Left ventricle myocardium inferior (tissue), 1 donor: ENCODE results near the gene GRID1. TPM values are rescaled to one million over a fixed set of nuclear protein-coding genes. Genes with fewer than 3 reads are reported as not detected.

ENCODE experiments used
- DNase-seq: peaks from one replicate; pipeline ENCODE4 v3.0.0-alpha.2; 2020
- H3K27ac ChIP-seq: fragments of 200-600 bp; replicated peaks from 2 replicates; pipeline ENCODE4 v1.8.0; 2021
- H3K27me3 ChIP-seq: fragments of 200-600 bp; 2 replicates; pipeline ENCODE4 v1.8.0; 2021; ENCODE audit warnings: low read depth
- H3K36me3 ChIP-seq: fragments of 200-600 bp; 2 replicates; pipeline ENCODE4 v1.8.0; 2021
- H3K4me1 ChIP-seq: fragments of 200-600 bp; 2 replicates; pipeline ENCODE4 v1.8.0; 2021
- H3K4me3 ChIP-seq: fragments of 200-600 bp; 2 replicates; pipeline ENCODE4 v1.8.0; 2021; ENCODE audit warnings: mild to moderate bottlenecking, moderate library complexity
- H3K9me3 ChIP-seq: fragments of 200-600 bp; replicated peaks from 2 replicates; pipeline ENCODE4 v1.8.0; 2021
- intact Hi-C: fragments of 100-400 bp; cut with micrococcal nuclease; formaldehyde crosslinking; loops from one replicate; pipeline ENCODE4 v1.11.0; 2022
- total RNA-seq: library from RNA; stranded (reverse); fragmentation: NEBNext Ultra II Directional; extraction: Animal tissue kit (Norgen Biotek cat#: 25700); gene quantifications from one replicate; pipeline ENCODE4 v1.2.1, GENCODE V29; 2021
- TF ChIP-seq, protein P1 (sequence below): fragments of 200-600 bp; IDR thresholded peaks from 2 replicates; pipeline ENCODE4 v1.8.0; 2021; ENCODE audit warnings: antibody characterized with exemption, mild to moderate bottlenecking, borderline replicate concordance
- donor health status: DM: no; HTN: yes; CAD: no; lungs with severe emphysema.

The GRID1 gene
- total RNA-seq, 1 donor from 2014 or later: 1.6 TPM

DNA sequence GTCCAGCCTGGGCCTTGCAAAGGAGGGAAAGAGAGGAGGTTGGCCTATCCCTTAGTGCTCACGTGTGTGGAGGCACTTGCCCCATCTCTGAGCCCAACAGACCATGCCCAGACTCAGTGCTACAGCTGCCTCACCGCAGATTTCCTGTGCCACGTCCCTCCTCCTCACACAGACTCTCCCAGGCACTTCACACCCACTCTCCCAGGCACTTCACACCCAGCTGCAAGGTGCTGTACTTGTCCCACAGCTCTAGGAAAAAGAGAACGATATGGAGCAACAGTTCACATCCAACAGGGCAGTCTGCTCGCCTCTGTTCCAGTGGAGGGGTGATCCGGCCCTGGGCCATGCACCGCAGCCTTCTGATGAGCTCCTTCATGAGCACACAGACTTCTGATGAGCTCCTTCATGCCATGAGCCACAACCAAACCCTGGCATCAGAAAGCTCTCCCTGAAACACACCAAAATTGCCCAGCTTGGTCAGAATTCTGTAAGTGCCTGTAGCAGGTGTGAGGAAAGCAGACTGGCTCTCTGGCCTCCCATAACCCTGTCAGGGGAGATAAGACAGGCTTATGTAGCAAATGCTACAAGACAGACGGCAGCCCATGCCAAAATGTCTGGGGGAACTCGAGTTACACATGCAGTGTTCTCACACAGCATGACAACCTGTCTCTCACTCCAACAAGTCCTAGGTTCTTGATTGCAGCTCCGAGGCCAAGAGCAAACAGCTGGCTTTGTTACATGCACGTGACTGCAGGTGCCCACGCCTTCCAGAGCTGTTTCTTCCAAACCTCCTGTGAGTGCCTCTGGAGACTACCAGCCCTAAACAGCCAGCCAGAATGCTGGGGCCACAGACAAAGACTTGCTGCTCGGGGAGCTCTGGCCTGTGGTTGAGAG, 348.5 kb downstream of the GRID1 start:
- H3K9me3 ChIP-seq: no peaks in the 10 kb centered on the region
- H3K4me1 ChIP-seq: peaks cover 25% of the 10 kb centered on the region
- no peaks in the 10 kb centered on the region for H3K27me3 ChIP-seq
- no peak overlapping the region for H3K4me3 ChIP-seq
- TF ChIP-seq, protein P1, sequence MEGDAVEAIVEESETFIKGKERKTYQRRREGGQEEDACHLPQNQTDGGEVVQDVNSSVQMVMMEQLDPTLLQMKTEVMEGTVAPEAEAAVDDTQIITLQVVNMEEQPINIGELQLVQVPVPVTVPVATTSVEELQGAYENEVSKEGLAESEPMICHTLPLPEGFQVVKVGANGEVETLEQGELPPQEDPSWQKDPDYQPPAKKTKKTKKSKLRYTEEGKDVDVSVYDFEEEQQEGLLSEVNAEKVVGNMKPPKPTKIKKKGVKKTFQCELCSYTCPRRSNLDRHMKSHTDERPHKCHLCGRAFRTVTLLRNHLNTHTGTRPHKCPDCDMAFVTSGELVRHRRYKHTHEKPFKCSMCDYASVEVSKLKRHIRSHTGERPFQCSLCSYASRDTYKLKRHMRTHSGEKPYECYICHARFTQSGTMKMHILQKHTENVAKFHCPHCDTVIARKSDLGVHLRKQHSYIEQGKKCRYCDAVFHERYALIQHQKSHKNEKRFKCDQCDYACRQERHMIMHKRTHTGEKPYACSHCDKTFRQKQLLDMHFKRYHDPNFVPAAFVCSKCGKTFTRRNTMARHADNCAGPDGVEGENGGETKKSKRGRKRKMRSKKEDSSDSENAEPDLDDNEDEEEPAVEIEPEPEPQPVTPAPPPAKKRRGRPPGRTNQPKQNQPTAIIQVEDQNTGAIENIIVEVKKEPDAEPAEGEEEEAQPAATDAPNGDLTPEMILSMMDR: no peak
- DNase-seq: peak; percentile 75
- H3K36me3 ChIP-seq: no peaks in the 10 kb centered on the region
- H3K27ac ChIP-seq: peak overlapping the region; percentile 37
- intact Hi-C loops: no loop called here

DNA sequence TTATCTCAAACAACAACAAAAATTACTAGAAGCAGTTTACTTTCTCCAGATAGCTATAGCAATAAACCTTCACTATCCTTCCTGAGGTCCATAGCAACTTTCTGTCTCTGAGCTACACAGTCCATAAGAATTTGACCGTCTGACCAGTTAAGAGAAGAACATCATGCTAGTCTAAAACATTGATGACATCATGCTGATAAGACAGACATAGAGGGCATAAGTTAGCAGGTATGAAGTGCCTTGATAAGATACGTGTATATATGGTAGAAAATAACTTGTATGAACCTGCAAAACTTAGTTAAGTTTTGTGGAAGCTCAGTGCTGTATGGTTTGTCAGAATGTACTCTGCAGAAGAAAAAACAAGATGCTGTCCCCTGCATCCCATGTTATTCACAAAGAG, 353.0 kb downstream of the GRID1 start:
- TF ChIP-seq, protein P1: no peak
- no peaks in the 10 kb centered on the region for H3K36me3 ChIP-seq
- peaks cover 6% of the 10 kb centered on the region for H3K27me3 ChIP-seq
- peaks cover 13% of the 10 kb centered on the region for H3K4me1 ChIP-seq
- H3K9me3 ChIP-seq: no peaks in the 10 kb centered on the region
- intact Hi-C loops: no loop called here
- no peak for DNase-seq
- no peak overlapping the region for H3K27ac ChIP-seq
- H3K4me3 ChIP-seq: no peak overlapping the region

DNA sequence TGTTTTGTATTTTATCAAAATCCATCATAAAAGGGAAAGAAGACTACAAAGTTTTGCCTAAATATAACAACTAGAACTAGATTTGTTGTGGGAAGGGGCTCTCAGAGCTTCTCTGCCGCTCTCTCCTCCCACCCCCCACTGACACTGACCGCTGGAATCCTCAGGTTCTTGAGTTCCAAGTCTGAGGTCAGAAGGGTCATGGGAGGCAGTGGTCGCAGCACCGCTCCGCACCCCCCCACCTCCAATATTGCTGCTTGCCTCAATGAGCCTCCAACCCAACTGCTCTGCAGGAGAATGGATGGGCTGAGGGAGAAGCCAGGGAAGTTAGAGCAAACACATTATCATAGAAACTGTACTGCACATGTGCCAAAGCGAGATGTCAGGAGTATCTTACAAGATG, 359.4 kb downstream of the GRID1 start:
- no peaks in the 10 kb centered on the region for H3K9me3 ChIP-seq

DNA sequence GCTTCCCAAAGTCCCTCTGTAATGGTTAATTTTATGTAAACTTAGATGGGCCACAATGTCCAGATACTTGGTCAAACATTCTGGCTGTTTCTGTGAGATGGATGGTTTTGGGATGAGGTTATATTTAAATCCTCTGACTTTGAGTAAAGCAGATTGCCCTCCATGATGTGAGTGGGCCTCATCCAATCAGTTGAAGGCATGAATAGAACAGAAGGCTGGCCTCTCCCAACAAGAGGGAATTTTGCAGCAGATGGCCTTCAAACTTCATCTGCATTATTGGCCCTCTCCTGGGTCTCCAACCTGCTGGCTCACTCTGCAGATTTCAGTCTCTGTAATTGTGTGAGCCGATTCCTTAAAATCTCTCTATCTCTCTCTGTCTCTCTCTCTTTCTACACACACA, 362.3 kb downstream of the GRID1 start:
- intact Hi-C loops: no loop called here
- no peaks in the 10 kb centered on the region for H3K9me3 ChIP-seq
- no peaks in the 10 kb centered on the region for H3K36me3 ChIP-seq
- DNase-seq: no peak
- H3K4me3 ChIP-seq: no peak overlapping the region
- peaks cover 10% of the 10 kb centered on the region for H3K4me1 ChIP-seq
- TF ChIP-seq, protein P1: no peak
- H3K27me3 ChIP-seq: peaks cover 27% of the 10 kb centered on the region
- no peak overlapping the region for H3K27ac ChIP-seq

More for the DNA sequence above, 359.4 kb downstream of the GRID1 start:
- peaks cover 27% of the 10 kb centered on the region for H3K27me3 ChIP-seq
- H3K4me1 ChIP-seq: peaks cover 10% of the 10 kb centered on the region
- no peak overlapping the region for H3K4me3 ChIP-seq
- TF ChIP-seq, protein P1: no peak
- intact Hi-C loops: no loop called here
- no peaks in the 10 kb centered on the region for H3K36me3 ChIP-seq
- H3K27ac ChIP-seq: no peak overlapping the region
- DNase-seq: no peak

DNA sequence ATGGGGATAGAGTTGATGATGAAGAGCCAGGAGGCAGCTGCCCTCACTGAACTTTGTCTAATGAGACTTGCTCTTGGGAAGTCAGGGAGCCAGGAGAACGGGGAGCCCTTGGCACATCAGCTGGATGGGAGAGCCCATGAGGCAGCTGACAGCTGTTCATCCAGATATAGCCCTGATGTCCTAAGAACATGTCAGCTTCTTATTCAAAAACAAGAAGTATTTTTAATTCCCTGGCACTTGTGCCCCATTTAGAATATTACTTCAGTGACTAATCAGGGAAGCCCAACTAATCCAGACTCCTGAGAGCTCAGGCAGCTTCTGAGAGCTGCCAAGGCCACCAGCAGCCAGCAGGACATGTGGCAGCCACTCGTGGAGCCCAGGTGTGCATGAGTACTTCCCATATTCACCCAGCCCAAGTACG, 363.4 kb downstream of the GRID1 start:
- H3K9me3 ChIP-seq: peaks cover 3% of the 10 kb centered on the region
- H3K36me3 ChIP-seq: no peaks in the 10 kb centered on the region
- H3K27me3 ChIP-seq: peaks cover 18% of the 10 kb centered on the region
- peak; percentile 31 for DNase-seq
- no peak overlapping the region for H3K27ac ChIP-seq
- H3K4me3 ChIP-seq: no peak overlapping the region
- TF ChIP-seq, protein P1: no peak
- intact Hi-C loops: no loop called here
- peaks cover 10% of the 10 kb centered on the region for H3K4me1 ChIP-seq
